ENCODE data around the gene FYN. TPM values are rescaled to one million over a fixed set of nuclear protein-coding genes. Genes with fewer than 3 reads are reported as not detected.

Gene FYN
- total and polyA plus RNA-seq, 4 donors = 11.2 to 28.3 (median 19.7) TPM

GRCh38 chr6:111781041-111781708, 92.1 kb downstream of the FYN start:
- H3K4me3 ChIP-seq (ENCODE audit: low read depth in 1 of 3, low read length in 3 of 3) = no peak overlapping the region
- TF ChIP-seq ZBTB33 (IDR thresholded peaks at IDR 0.05) = no peak
- no peak for TF ChIP-seq GABPA (IDR thresholded peaks at IDR 0.05 in 1 of 2, conservative IDR thresholded peaks at IDR 0.05 in 1 of 2)
- no peak for TF ChIP-seq FOXA2 (IDR thresholded peaks at IDR 0.05)
- no peak for TF ChIP-seq HNF4A (conservative IDR thresholded peaks at IDR 0.05)
- no peak for TF ChIP-seq RAD21 (IDR thresholded peaks at IDR 0.05)
- no peak for TF ChIP-seq SP1 (IDR thresholded peaks at IDR 0.05)
- no peak for TF ChIP-seq RXRA (IDR thresholded peaks at IDR 0.05)
- no peak for TF ChIP-seq HNF4G (IDR thresholded peaks at IDR 0.05)
- TF ChIP-seq FOXA1 (IDR thresholded peaks at IDR 0.05) = no peak
- TF ChIP-seq MAX (IDR thresholded peaks at IDR 0.05) = no peak
- no peak for TF ChIP-seq JUND (IDR thresholded peaks at IDR 0.05)
- TF ChIP-seq NR2F2 (IDR thresholded peaks at IDR 0.05) = no peak
- no peak for TF ChIP-seq YY1 (IDR thresholded peaks at IDR 0.05)
- TF ChIP-seq TAF1 (conservative IDR thresholded peaks at IDR 0.05) = no peak
- no peak for TF ChIP-seq CTCF (IDR thresholded peaks at IDR 0.05; ENCODE audit: low read depth, low read length, missing input control)
- 75% methylated on average over 11 of the region's 11 CpGs for WGBS
- H3K36me3 ChIP-seq (ENCODE audit: control insufficient read depth in 4 of 4, insufficient read depth in 3 of 4, low read depth in 1 of 4, low read length in 3 of 4) = no peaks in the 10 kb centered on the region
- H3K9me3 ChIP-seq (ENCODE audit: control insufficient read depth in 4 of 4, low read length in 3 of 4) = no peaks in the 10 kb centered on the region
- no peaks in the 10 kb centered on the region for H3K4me1 ChIP-seq (ENCODE audit: control insufficient read depth in 4 of 4, insufficient read depth in 4 of 4, low read length in 3 of 4)
- H3K27me3 ChIP-seq (ENCODE audit: control insufficient read depth in 4 of 4, insufficient read depth in 4 of 4, low read length in 3 of 4) = no peaks in the 10 kb centered on the region
- no peak for DNase-seq (ENCODE audit: low spot score)
- no peak overlapping the region for H3K9ac ChIP-seq (ENCODE audit: low read depth in 1 of 2, low read length in 2 of 2)
- no peak overlapping the region for H3K27ac ChIP-seq (ENCODE audit: low read depth in 1 of 2, low read length in 2 of 2)

GRCh38 chr6:111780393-111780792, 92.9 kb downstream of the FYN start:
- H3K27me3 ChIP-seq (ENCODE audit: control insufficient read depth in 4 of 4, insufficient read depth in 4 of 4, low read length in 3 of 4) = no peaks in the 10 kb centered on the region
- no peaks in the 10 kb centered on the region for H3K4me1 ChIP-seq (ENCODE audit: control insufficient read depth in 4 of 4, insufficient read depth in 4 of 4, low read length in 3 of 4)
- H3K9me3 ChIP-seq (ENCODE audit: control insufficient read depth in 4 of 4, low read length in 3 of 4) = no peaks in the 10 kb centered on the region
- 93% methylated on average over 5 of the region's 5 CpGs for WGBS
- H3K36me3 ChIP-seq (ENCODE audit: control insufficient read depth in 4 of 4, insufficient read depth in 3 of 4, low read depth in 1 of 4, low read length in 3 of 4) = no peaks in the 10 kb centered on the region
- H3K27ac ChIP-seq (ENCODE audit: low read depth in 1 of 2, low read length in 2 of 2) = no peak overlapping the region
- H3K4me3 ChIP-seq (ENCODE audit: low read depth in 1 of 3, low read length in 3 of 3) = no peak overlapping the region
- no peak overlapping the region for H3K9ac ChIP-seq (ENCODE audit: low read depth in 1 of 2, low read length in 2 of 2)
- no peak for DNase-seq (ENCODE audit: low spot score)
- TF ChIP-seq RXRA (IDR thresholded peaks at IDR 0.05) (no peak), REST (IDR thresholded peaks at IDR 0.05) (no peak), NR2F2 (IDR thresholded peaks at IDR 0.05) (no peak), SP1 (IDR thresholded peaks at IDR 0.05) (no peak), RAD21 (IDR thresholded peaks at IDR 0.05) (no peak), CTCF (IDR thresholded peaks at IDR 0.05; ENCODE audit: low read depth, low read length, missing input control) (no peak), MAX (IDR thresholded peaks at IDR 0.05) (no peak), ZBTB33 (IDR thresholded peaks at IDR 0.05) (no peak), TAF1 (conservative IDR thresholded peaks at IDR 0.05) (no peak)
